Amniotic stem cell (primary cell): ENCODE results near the gene KANSL1.
"Not testable (repeated sequence)": the region's sequence is repeated elsewhere in the genome, so short reads cannot be mapped to it uniquely, and the experiment has no call there.

ENCODE experiments used
- DNase-seq: peaks from one replicate; lab custom pipeline; 2025; lab: John Stamatoyannopoulos, UW

Gene KANSL1

GRCh38 chr17:46110219-46110618 lies 83.0 kb downstream of the KANSL1 start:
- no peak for DNase-seq

GRCh38 chr17:46109603-46110189 lies 83.5 kb downstream of the KANSL1 start:
- DNase-seq: no peak

- DNase-seq: no peak
Measured at GRCh38 chr17:46108550-46109110, 84.6 kb downstream of the KANSL1 start.

GRCh38 chr17:46108120-46108519 lies 85.1 kb downstream of the KANSL1 start:
- DNase-seq: no peak

- DNase-seq: no peak
Measured at GRCh38 chr17:46106966-46107644, 86.1 kb downstream of the KANSL1 start.

GRCh38 chr17:46102806-46103205 lies 90.4 kb downstream of the KANSL1 start:
- not testable (repeated sequence) for DNase-seq

GRCh38 chr17:46101785-46102617 lies 91.2 kb downstream of the KANSL1 start:
- DNase-seq: not testable (repeated sequence)

GRCh38 chr17:46100590-46100989 lies 92.6 kb downstream of the KANSL1 start:
- DNase-seq: no peak

GRCh38 chr17:46099865-46100264 lies 93.4 kb downstream of the KANSL1 start:
- no peak for DNase-seq

- DNase-seq: no peak
Measured at GRCh38 chr17:46097497-46097896, 95.7 kb downstream of the KANSL1 start.

- no peak for DNase-seq
Measured at GRCh38 chr17:46092991-46093390, 100.2 kb downstream of the KANSL1 start.

- DNase-seq: no peak
Measured at GRCh38 chr17:46090871-46091270, 102.4 kb downstream of the KANSL1 start.

- DNase-seq: no peak
Measured at GRCh38 chr17:46089389-46089965, 103.8 kb downstream of the KANSL1 start.

- DNase-seq: no peak
Measured at GRCh38 chr17:46088595-46088994, 104.6 kb downstream of the KANSL1 start.

- not testable (repeated sequence) for DNase-seq
Measured at GRCh38 chr17:46087871-46088270, 105.4 kb downstream of the KANSL1 start.

GRCh38 chr17:46086821-46087220 lies 106.4 kb downstream of the KANSL1 start:
- DNase-seq: no peak

GRCh38 chr17:46085522-46085921 lies 107.7 kb downstream of the KANSL1 start:
- DNase-seq: no peak

- DNase-seq: no peak
Measured at GRCh38 chr17:46082257-46082656, 111.0 kb downstream of the KANSL1 start.

GRCh38 chr17:46081018-46081320 lies 112.3 kb downstream of the KANSL1 start:
- DNase-seq: no peak

- no peak for DNase-seq
Measured at GRCh38 chr17:46080118-46081017, 112.9 kb downstream of the KANSL1 start.

- no peak for DNase-seq
Measured at GRCh38 chr17:46078675-46079074, 114.6 kb downstream of the KANSL1 start.
